GM12878 (cell line): Measurements from ENCODE around the gene LONRF2. TPM values are rescaled to one million over a fixed set of nuclear protein-coding genes. Genes with fewer than 3 reads are reported as not detected.

Experiments used
- ATAC-seq: fragments of 200-7000 bp; cut with Tn5 transposase; 3 replicates; pipeline ENCODE4 v1.9.1; 2020; ENCODE audit warnings: mild to moderate bottlenecking, moderate library complexity
- BruUV-seq: library from RNA; stranded (reverse); fragments of 400-500 nt; replicated peaks from 2 replicates; lab custom pipeline; 2021; lab: Mats Ljungman, UMichigan
- CTCF ChIA-PET: fragments of 300-600 bp; sonication (Branson Sonifier 250); formaldehyde crosslinking; extraction: SDS; loops from one replicate; lab custom pipeline; 2021; ENCODE audit warnings: inconsistent platforms; lab: Yijun Ruan, JAX
- POLR2A ChIA-PET: fragments of 350-600 bp; formaldehyde crosslinking; extraction: SDS; loops from one replicate; lab custom pipeline; 2021; ENCODE audit warnings: inconsistent platforms; lab: Charles Lee
- RAD21 ChIA-PET: fragments of 300-600 bp; sonication (Branson Sonifier 250); formaldehyde crosslinking; loops from one replicate; lab custom pipeline; 2023; ENCODE audit warnings: antibody characterized with exemption; ENCODE audit not compliant: unreplicated experiment; lab: Charles Lee
- SMC1A ChIA-PET: fragments of 300-600 bp; sonication (Branson Sonifier 250); formaldehyde crosslinking; loops from one replicate; lab custom pipeline; 2023; ENCODE audit not compliant: unreplicated experiment, uncharacterized antibody; lab: Charles Lee
- DNase-seq: peaks from one replicate; pipeline ENCODE4 v3.0.0-alpha.2; 2011; ENCODE audit warnings: low read depth, low spot score
- FAIRE-seq: peaks from 3 replicates; lab custom pipeline; 2011; peaks lifted over from hg19 to GRCh38; lab: Jason Lieb, UNC
- H2AFZ ChIP-seq: 2 replicates; pipeline ENCODE4 v1.6.0; 2011; ENCODE audit warnings: low read depth, low read length, control low read depth; ENCODE audit not compliant: control insufficient read depth
- H3K27ac ChIP-seq: 2 replicates; pipeline ENCODE4 v1.5.1; 2011; ENCODE audit warnings: control low read depth; ENCODE audit not compliant: control insufficient read depth, insufficient read depth
- H3K27me3 ChIP-seq, 2 experiments: replicated peaks in 1 of 2; 2 replicates each; pipeline versions ENCODE4 v1.6.0 to v1.6.1; 2011; ENCODE audit warnings: low read length in 1 of 2; ENCODE audit not compliant: control insufficient read depth in 2 of 2, insufficient read depth in 2 of 2
- H3K36me3 ChIP-seq, 2 experiments: 2 replicates each; pipeline ENCODE4 v1.5.1; 2011; ENCODE audit warnings: low read length in 1 of 2; ENCODE audit not compliant: control insufficient read depth in 2 of 2, insufficient read depth in 2 of 2
- H3K4me1 ChIP-seq: 2 replicates; pipeline ENCODE4 v1.6.1; 2011; ENCODE audit warnings: mild to moderate bottlenecking, low read length, moderate library complexity, mixed read lengths; ENCODE audit not compliant: control insufficient read depth, insufficient read depth
- H3K4me2 ChIP-seq: 2 replicates; pipeline ENCODE4 v1.6.0; 2011; ENCODE audit warnings: control low read depth; ENCODE audit not compliant: control insufficient read depth, insufficient read depth
- H3K4me3 ChIP-seq: fragments of 200-600 bp; sonication (generic); 2 replicates; pipeline ENCODE4 v1.5.1; 2016
- H3K79me2 ChIP-seq: 2 replicates; pipeline ENCODE4 v1.6.0; 2011; ENCODE audit warnings: low read length; ENCODE audit not compliant: control insufficient read depth, insufficient read depth
- H3K9ac ChIP-seq: 2 replicates; pipeline ENCODE4 v1.8.0; 2011; ENCODE audit warnings: low read length, control low read depth, mixed read lengths; ENCODE audit not compliant: control insufficient read depth, insufficient read depth
- H3K9me3 ChIP-seq: replicated peaks from 3 replicates; pipeline ENCODE4 v1.5.1; 2011; ENCODE audit warnings: mild to moderate bottlenecking, low read length; ENCODE audit not compliant: control insufficient read depth, insufficient read depth
- H4K20me1 ChIP-seq: 2 replicates; pipeline ENCODE4 v1.6.0; 2011; ENCODE audit not compliant: control insufficient read depth, insufficient read depth
- HDAC6 ChIP-seq: fragments of 200-600 bp; sonication (generic); IDR thresholded peaks from one replicate; pipeline ENCODE4 v1.8.0; 2017; ENCODE audit warnings: antibody characterized with exemption; ENCODE audit not compliant: unreplicated experiment
- POLR2A ChIP-seq: IDR thresholded peaks from 2 replicates; pipeline ENCODE4 v1.6.1; 2011; ENCODE audit warnings: low read depth, mild to moderate bottlenecking, low read length
- POU2F2 ChIP-seq: IDR thresholded peaks from 3 replicates; pipeline ENCODE4 v1.6.1; 2011; ENCODE audit warnings: low read depth, mild to moderate bottlenecking, low read length, borderline replicate concordance
- SRF ChIP-seq, 2 experiments: IDR thresholded peaks; 2 replicates each; pipeline ENCODE4 v1.6.1; 2011; ENCODE audit warnings: low read depth in 2 of 2, low read length in 2 of 2, mild to moderate bottlenecking in 1 of 2, moderate library complexity in 1 of 2
- WGBS: methylation state at CpG from one replicate; pipeline ENCODE4 v1.1.6; 2016; ENCODE audit warnings: low lambda C conversion rate; ENCODE audit not compliant: insufficient replicate concordance, insufficient coverage; ENCODE audit errors: missing lambda C conversion rate; 5-methylcytosine and 5-hydroxymethylcytosine counted together
- in situ Hi-C: fragments of 300-500 bp; cut with MboI; formaldehyde crosslinking; loops from 9 replicates; pipeline ENCODE4 v1.14.3; 2018; ENCODE audit warnings: mixed read lengths
- intact Hi-C: fragments of 100-400 bp; cut with micrococcal nuclease; formaldehyde crosslinking; loops from one replicate; pipeline ENCODE4 v1.14.2; 2022; ENCODE audit not compliant: unreplicated experiment
- polyA plus RNA-seq, 11 experiments: library from polyadenylated mRNA; depleted of rRNA in 4 of 11; unstranded in 6 of 11; stranded (reverse) in 5 of 11; fragments of >200 nt; fragmentation: Nextera tagmentation in 4 of 11; fragmentation: Illumina TruSeq in 1 of 11; extraction: Ambion mirVana in 4 of 11; extraction: Trizol in 1 of 11; gene quantifications; 1 replicate in 1 of 11; 2 replicates in 10 of 11; pipeline versions ENCODE4 v1.2.1 to v1.2.3, GENCODE V29; 2011 to 2016; ENCODE audit warnings: inconsistent platforms in 2 of 11, missing spikeins in 2 of 11, low read depth in 1 of 11
- total RNA-seq, 4 experiments: library from RNA; depleted of rRNA in 3 of 4; stranded (reverse); fragments of >200 nt in 3 of 4; fragmentation: Illumina TruSeq in 1 of 4; extraction: Trizol in 1 of 4; gene quantifications; 2 replicates each; pipeline versions ENCODE4 v1.2.1 to v1.2.3, GENCODE V29; 2013 to 2021
- TF ChIP-seq, protein P1 (sequence below), 3 experiments: IDR thresholded peaks in 2 of 3; conservative IDR thresholded peaks in 1 of 3; 2 replicates each; pipeline ENCODE4 v1.5.1; 2011; ENCODE audit warnings: low read depth in 3 of 3, low read length in 3 of 3, mild to moderate bottlenecking in 3 of 3, control low read depth in 2 of 3, moderate library complexity in 2 of 3, inconsistent platforms in 1 of 3, mixed read lengths in 1 of 3; ENCODE audit not compliant: control insufficient read depth in 2 of 3, insufficient read depth in 1 of 3; ENCODE audit errors: extremely low read depth in 1 of 3
- TF ChIP-seq, protein P2 (sequence below): fragments of 450-650 bp; IDR thresholded peaks from 2 replicates; pipeline ENCODE4 v1.6.1; 2017; ENCODE audit warnings: borderline replicate concordance

LONRF2 gene
- total and polyA plus RNA-seq, 10 of the 15 experiments (the other 5 are each of a cell fraction or from before 2014, with no cell fraction given): under 0.01 to 0.04 (median 0.01) TPM; not detected in 4

DNA sequence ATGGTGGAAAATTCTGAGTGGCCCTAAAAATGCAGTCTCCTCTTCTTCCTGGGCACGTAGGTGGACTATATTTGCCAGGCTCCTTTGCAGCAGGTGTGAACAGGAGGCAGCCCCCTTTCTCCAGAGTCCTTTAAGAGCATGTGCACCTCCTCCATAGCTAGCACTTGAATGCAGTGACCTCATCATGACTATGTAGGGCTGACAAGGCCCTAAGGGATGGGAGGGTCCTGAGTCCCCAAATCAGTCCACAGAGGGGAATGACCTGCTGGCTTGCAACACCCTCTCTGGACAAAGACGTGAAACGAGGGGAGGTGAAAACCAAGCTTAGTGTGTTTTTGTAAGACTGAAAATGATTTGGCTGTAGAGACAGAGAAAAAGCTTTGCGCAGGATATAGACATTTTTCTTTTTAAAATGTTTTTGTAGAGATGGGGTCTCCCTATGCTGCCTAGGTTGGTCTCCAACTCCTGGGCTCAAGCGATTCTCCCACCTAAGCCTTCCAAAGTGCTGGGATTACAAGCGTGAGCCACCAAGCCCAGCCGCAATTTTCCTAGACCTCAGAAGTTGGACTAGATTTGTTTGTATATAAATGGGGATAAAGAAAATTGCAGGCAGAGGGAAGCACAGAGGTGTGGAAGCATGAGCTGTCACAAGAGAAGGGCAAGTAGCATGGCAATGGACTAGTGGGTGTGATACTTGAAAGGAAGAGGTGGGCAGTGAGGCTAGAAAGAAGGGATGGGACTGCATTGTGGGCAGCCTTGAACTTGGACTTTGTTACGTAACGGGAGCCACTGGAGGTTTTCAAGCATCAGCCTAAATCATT is 28.8 kb downstream of the LONRF2 start:
- ChIA-PET RAD21 (no interaction called here), POLR2A (no interaction called here)
- Histone ChIP-seq H3K27me3 (0 out of 4 replicates have a peak, but pooled peaks cover 0 to 2% of the 10 kb centered on the region in 2 experiments), H2AFZ (no peak overlapping the region), H3K4me1 (no peaks in the 10 kb centered on the region)
- TF ChIP-seq POLR2A (no peak), HDAC6 (no peak), POU2F2 (no peak), SRF (IDR thresholded peaks at IDR 0.05; ENCODE audit: low read depth in 2 of 2, low read length in 2 of 2) (no peak)
- TF ChIP-seq, protein P1, sequence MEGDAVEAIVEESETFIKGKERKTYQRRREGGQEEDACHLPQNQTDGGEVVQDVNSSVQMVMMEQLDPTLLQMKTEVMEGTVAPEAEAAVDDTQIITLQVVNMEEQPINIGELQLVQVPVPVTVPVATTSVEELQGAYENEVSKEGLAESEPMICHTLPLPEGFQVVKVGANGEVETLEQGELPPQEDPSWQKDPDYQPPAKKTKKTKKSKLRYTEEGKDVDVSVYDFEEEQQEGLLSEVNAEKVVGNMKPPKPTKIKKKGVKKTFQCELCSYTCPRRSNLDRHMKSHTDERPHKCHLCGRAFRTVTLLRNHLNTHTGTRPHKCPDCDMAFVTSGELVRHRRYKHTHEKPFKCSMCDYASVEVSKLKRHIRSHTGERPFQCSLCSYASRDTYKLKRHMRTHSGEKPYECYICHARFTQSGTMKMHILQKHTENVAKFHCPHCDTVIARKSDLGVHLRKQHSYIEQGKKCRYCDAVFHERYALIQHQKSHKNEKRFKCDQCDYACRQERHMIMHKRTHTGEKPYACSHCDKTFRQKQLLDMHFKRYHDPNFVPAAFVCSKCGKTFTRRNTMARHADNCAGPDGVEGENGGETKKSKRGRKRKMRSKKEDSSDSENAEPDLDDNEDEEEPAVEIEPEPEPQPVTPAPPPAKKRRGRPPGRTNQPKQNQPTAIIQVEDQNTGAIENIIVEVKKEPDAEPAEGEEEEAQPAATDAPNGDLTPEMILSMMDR (IDR thresholded peaks at IDR 0.05 in 2 of 3, conservative IDR thresholded peaks at IDR 0.05 in 1 of 3; ENCODE audit: control insufficient read depth in 2 of 3, extremely low read depth in 1 of 3, insufficient read depth in 1 of 3, low read depth in 3 of 3, low read length in 3 of 3): no peak
- TF ChIP-seq, protein P2, sequence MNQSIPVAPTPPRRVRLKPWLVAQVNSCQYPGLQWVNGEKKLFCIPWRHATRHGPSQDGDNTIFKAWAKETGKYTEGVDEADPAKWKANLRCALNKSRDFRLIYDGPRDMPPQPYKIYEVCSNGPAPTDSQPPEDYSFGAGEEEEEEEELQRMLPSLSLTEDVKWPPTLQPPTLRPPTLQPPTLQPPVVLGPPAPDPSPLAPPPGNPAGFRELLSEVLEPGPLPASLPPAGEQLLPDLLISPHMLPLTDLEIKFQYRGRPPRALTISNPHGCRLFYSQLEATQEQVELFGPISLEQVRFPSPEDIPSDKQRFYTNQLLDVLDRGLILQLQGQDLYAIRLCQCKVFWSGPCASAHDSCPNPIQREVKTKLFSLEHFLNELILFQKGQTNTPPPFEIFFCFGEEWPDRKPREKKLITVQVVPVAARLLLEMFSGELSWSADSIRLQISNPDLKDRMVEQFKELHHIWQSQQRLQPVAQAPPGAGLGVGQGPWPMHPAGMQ: no peak
- TF ChIP-seq, all 136 proteins: peak for 0
- CTCF ChIA-PET: no interaction called here
- no peak for DNase-seq
- Histone ChIP-seq H3K4me3 (no peak overlapping the region), H4K20me1 (no peaks in the 10 kb centered on the region), H3K27ac (no peak overlapping the region), H3K9ac (no peak overlapping the region), H3K79me2 (no peaks in the 10 kb centered on the region), H3K4me2 (no peak overlapping the region), H3K9me3 (no peaks in the 10 kb centered on the region; the same call in 2 of the 3 replicates), H3K36me3 (no peaks in the 10 kb centered on the region)
- no peak for FAIRE-seq
- in situ Hi-C loops: no loop called here
- BruUV-seq: no TSS peak
- ATAC-seq: no peak
- SMC1A ChIA-PET: no interaction called here
- WGBS: 50% methylated on average over 9 of the region's 9 CpGs
- intact Hi-C loops: no loop called here
